ENCODE measurements around the gene LARP4B.
"Not testable (repeated sequence)": the region's sequence is repeated elsewhere in the genome, so short reads cannot be mapped to it uniquely, and the experiment has no call there.

The LARP4B gene

GRCh38 chr10:784403-785088 lies 147.0 kb downstream of the LARP4B start:
- DNase-seq: peak; percentile 67

GRCh38 chr10:782751-783648 lies 148.5 kb downstream of the LARP4B start:
- no peak for DNase-seq

GRCh38 chr10:780536-781524 lies 150.7 kb downstream of the LARP4B start:
- no peak for DNase-seq

GRCh38 chr10:778626-779330 lies 152.7 kb downstream of the LARP4B start:
- no peak for DNase-seq

- DNase-seq: no peak
These were observed 153.5 kb downstream of the LARP4B start for GRCh38 chr10:777913-778479.

- no peak for DNase-seq
These were observed 154.7 kb downstream of the LARP4B start for GRCh38 chr10:776772-777171.

GRCh38 chr10:775245-776075 lies 156.0 kb downstream of the LARP4B start:
- DNase-seq: no peak

GRCh38 chr10:774661-775244 lies 156.8 kb downstream of the LARP4B start:
- DNase-seq: no peak

GRCh38 chr10:774223-774622 lies 157.3 kb downstream of the LARP4B start:
- DNase-seq: no peak

- no peak for DNase-seq
These were observed 157.8 kb downstream of the LARP4B start for GRCh38 chr10:773562-774161.

- DNase-seq: no peak
These were observed 159.3 kb downstream of the LARP4B start for GRCh38 chr10:772227-772637.

GRCh38 chr10:771647-772046 lies 159.9 kb downstream of the LARP4B start:
- no peak for DNase-seq

GRCh38 chr10:770975-771374 lies 160.5 kb downstream of the LARP4B start:
- DNase-seq: no peak

GRCh38 chr10:770048-770712 lies 161.3 kb downstream of the LARP4B start:
- not testable (repeated sequence) for DNase-seq

- DNase-seq: no peak
These were observed 163.7 kb downstream of the LARP4B start for GRCh38 chr10:767794-768193.

- DNase-seq: no peak
These were observed 164.3 kb downstream of the LARP4B start for GRCh38 chr10:767211-767610.

- no peak for DNase-seq
These were observed 170.1 kb downstream of the LARP4B start for GRCh38 chr10:761376-761775.

GRCh38 chr10:760622-761021 lies 170.9 kb downstream of the LARP4B start:
- no peak for DNase-seq

- DNase-seq: no peak
These were observed 171.5 kb downstream of the LARP4B start for GRCh38 chr10:759898-760477.
